SH-SY5Y (cell line): Measurements from ENCODE around the gene NUCKS1.

Experiments used
- GATA2 ChIP-seq: IDR thresholded peaks from 2 replicates; pipeline ENCODE4 v1.6.1; 2011; ENCODE audit warnings: mild to moderate bottlenecking, low read depth, low read length
- GATA3 ChIP-seq: IDR thresholded peaks from 2 replicates; pipeline ENCODE4 v1.6.1; 2011; ENCODE audit warnings: low read depth, mild to moderate bottlenecking, low read length, moderate library complexity

GRCh38 chr1:205676597-205676996 is 73.4 kb downstream of the NUCKS1 start:
- no peak for TF ChIP-seq GATA3
- no peak for TF ChIP-seq GATA2
